ENCODE results near the gene ZNF860. TPM values are rescaled to one million over a fixed set of nuclear protein-coding genes. Genes with fewer than 3 reads are reported as not detected.
A peak's percentile ranks its signal among the peaks of the same experiment; 100 is the strongest.

ZNF860 gene
- total RNA-seq, 2 donors from 2014 or later, result 1.0 to 2.6 TPM

DNA sequence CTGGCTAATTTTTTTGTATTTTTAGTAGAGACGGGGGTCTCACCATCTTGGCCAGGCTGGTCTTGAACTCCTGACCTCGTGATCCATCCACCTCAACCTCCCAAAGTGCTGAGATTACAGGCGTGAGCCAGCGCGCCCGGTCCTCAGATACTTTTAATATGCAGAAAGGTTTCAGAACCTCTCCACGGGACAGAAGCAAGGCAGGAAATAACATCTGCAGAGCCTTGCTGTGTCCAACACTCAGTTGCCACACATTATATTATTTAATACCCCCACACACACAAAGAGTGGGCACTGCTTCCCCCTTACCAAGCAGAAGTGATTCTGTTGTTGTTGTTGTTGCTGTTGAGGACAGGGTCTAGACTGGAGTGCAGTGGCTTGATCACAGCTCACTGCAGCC is 28.5 kb upstream of the ZNF860 start:
- no peak for ATAC-seq
- 80 to 87% methylated on average over 7 of the region's 7 CpGs for WGBS, 2 donors

DNA sequence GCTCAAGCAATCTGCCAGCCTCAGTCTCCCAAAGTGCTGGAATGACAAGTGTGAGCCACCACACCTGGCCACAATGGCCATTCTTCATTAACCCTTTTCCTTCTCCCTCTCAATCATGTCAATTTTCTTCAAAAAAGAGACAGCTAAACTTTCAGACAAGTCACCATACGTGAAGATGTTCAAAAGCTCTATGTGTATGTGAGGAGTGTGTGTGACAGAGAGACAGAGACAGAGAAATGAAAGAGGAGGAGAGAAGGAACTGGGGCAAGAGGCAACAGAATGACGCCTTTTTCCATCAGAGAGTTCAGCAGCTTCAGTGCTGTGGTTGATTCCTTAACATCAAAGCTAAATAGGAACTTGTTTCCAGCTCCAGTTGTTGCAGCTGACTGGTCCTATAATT is 27.9 kb upstream of the ZNF860 start:
- no peak for TF ChIP-seq POLR2A (IDR thresholded peaks at IDR 0.05)
- TF ChIP-seq, protein P1, sequence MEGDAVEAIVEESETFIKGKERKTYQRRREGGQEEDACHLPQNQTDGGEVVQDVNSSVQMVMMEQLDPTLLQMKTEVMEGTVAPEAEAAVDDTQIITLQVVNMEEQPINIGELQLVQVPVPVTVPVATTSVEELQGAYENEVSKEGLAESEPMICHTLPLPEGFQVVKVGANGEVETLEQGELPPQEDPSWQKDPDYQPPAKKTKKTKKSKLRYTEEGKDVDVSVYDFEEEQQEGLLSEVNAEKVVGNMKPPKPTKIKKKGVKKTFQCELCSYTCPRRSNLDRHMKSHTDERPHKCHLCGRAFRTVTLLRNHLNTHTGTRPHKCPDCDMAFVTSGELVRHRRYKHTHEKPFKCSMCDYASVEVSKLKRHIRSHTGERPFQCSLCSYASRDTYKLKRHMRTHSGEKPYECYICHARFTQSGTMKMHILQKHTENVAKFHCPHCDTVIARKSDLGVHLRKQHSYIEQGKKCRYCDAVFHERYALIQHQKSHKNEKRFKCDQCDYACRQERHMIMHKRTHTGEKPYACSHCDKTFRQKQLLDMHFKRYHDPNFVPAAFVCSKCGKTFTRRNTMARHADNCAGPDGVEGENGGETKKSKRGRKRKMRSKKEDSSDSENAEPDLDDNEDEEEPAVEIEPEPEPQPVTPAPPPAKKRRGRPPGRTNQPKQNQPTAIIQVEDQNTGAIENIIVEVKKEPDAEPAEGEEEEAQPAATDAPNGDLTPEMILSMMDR (IDR thresholded peaks at IDR 0.05), result no peak
- no peaks in the 10 kb centered on the region for H3K36me3 ChIP-seq (replicated peaks in 1 of 2; ENCODE audit: insufficient read depth in 1 of 2, low read depth in 2 of 2)
- H3K4me3 ChIP-seq, result no peak overlapping the region
- H3K9me3 ChIP-seq, result no peaks in the 10 kb centered on the region
- intact Hi-C loops (cut with DNase I), result no loop called here
- no peaks in the 10 kb centered on the region for H3K27me3 ChIP-seq
- DNase-seq (no peak), ATAC-seq (no peak)
- peaks cover 6% of the 10 kb centered on the region for H3K4me1 ChIP-seq
- no peak overlapping the region for H3K27ac ChIP-seq
- 91 to 97% methylated on average over 2 of the region's 2 CpGs for WGBS, 2 donors

More for the DNA sequence above, 28.5 kb upstream of the ZNF860 start:
- Histone ChIP-seq H3K4me3 (no peak overlapping the region), H3K9me3 (no peaks in the 10 kb centered on the region), H3K4me1 (peaks cover 6% of the 10 kb centered on the region), H3K27ac (no peak overlapping the region), H3K36me3 (replicated peaks in 1 of 2; ENCODE audit: insufficient read depth in 1 of 2, low read depth in 2 of 2) (no peaks in the 10 kb centered on the region), H3K27me3 (no peaks in the 10 kb centered on the region)
- TF ChIP-seq, protein P1 (IDR thresholded peaks at IDR 0.05), result no peak
- TF ChIP-seq POLR2A (IDR thresholded peaks at IDR 0.05), result no peak
- intact Hi-C loops (cut with DNase I), result no loop called here
- no peak for DNase-seq

DNA sequence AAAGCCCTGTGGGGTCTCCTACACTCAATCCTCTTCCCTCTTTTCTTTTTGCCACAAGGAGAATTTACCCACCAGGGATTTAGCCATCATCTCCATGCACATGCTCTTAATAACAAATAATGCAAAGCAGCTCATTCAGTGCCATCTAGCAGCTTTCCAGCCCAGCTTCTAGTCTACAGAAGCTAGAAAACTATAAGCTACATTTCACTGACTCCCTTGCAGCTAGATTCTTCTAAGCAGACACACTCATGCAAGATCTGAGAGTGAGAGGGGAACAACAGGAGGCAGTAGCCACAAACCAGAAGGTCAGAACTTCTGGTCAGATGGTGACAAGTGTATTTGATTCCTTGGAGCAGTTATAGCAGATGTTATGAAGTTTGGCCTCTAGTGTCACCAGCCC is 26.0 kb upstream of the ZNF860 start:
- TF ChIP-seq, protein P1 (IDR thresholded peaks at IDR 0.05), result no peak
- no peak for TF ChIP-seq POLR2A (IDR thresholded peaks at IDR 0.05)
- Histone ChIP-seq H3K27ac (no peak overlapping the region), H3K36me3 (replicated peaks in 1 of 2; ENCODE audit: insufficient read depth in 1 of 2, low read depth in 2 of 2) (no peaks in the 10 kb centered on the region), H3K4me1 (peaks cover 4% of the 10 kb centered on the region), H3K27me3 (no peaks in the 10 kb centered on the region), H3K4me3 (no peak overlapping the region), H3K9me3 (no peaks in the 10 kb centered on the region)
- intact Hi-C loops (cut with DNase I), result no loop called here
- ATAC-seq, result no peak
- no peak for DNase-seq

DNA sequence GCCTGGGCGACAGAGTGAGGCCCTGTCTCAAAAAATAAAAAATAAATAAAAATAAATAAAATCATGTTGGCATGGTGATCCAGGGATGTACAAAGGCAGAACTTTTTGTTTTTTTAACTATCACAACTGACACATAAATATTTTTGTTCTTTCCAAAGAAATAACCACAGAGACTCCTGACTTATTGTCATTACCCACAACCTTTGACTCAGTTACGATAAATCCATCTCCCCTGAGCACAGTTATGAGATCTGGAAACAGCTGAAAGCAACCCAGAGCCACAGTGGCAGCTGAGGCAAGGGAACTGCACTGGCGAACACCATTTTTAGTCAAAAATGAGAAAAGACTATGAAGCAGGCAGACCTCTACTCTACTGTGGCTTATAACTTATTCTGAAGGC is 24.4 kb upstream of the ZNF860 start:
- WGBS, 2 donors, result 82 to 90% methylated on average over 3 of the region's 3 CpGs
- intact Hi-C loops (cut with DNase I), result no loop called here
- Histone ChIP-seq H3K9me3 (no peaks in the 10 kb centered on the region), H3K36me3 (replicated peaks in 1 of 2; ENCODE audit: insufficient read depth in 1 of 2, low read depth in 2 of 2) (no peaks in the 10 kb centered on the region), H3K4me3 (no peak overlapping the region), H3K27me3 (no peaks in the 10 kb centered on the region), H3K4me1 (peaks cover 4% of the 10 kb centered on the region), H3K27ac (no peak overlapping the region)
- DNase-seq (no peak), ATAC-seq (no peak)
- TF ChIP-seq POLR2A (IDR thresholded peaks at IDR 0.05), result no peak
- TF ChIP-seq, protein P1 (IDR thresholded peaks at IDR 0.05), result no peak

DNA sequence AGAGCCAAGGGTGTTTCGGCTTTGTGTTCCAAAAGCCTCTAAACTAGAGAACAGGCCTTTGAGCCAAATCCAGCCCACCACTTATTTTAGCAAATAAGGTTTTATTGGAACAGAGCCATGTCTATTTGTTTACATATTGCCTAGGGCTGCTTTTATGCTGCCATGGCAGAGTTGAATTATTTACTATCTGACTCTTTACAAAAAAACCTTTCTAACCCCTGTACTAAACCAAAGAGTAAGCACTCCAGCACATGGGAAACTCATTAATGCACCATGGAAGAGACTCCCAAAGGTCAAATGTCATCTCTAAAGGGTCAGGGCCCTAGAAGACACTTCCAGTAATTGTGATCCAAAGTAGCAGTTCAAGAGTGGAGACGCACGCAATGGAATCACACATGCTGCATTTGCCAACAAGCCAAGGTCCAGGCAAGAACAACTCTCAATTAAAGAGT is 22.8 kb upstream of the ZNF860 start:
- Histone ChIP-seq H3K27me3 (no peaks in the 10 kb centered on the region), H3K27ac (peak overlapping the region in 1 of 4 donors; percentile 13), H3K36me3 (replicated peaks in 1 of 2; ENCODE audit: insufficient read depth in 1 of 2, low read depth in 2 of 2) (no peaks in the 10 kb centered on the region), H3K4me1 (peaks cover 4% of the 10 kb centered on the region), H3K9me3 (no peaks in the 10 kb centered on the region), H3K4me3 (no peak overlapping the region)
- WGBS, 2 donors, result 76 to 86% methylated on average over 3 of the region's 3 CpGs
- intact Hi-C loops (cut with DNase I), result no loop called here
- ATAC-seq (peak; percentile 33), DNase-seq (no peak)
- TF ChIP-seq, protein P1 (IDR thresholded peaks at IDR 0.05), result no peak
- no peak for TF ChIP-seq POLR2A (IDR thresholded peaks at IDR 0.05)

All from body of pancreas (tissue), 4 donors.